ENCODE results near the gene MAPK10.
"Not testable (repeated sequence)": the region's sequence is repeated elsewhere in the genome, so short reads cannot be mapped to it uniquely, and the experiment has no call there.

Gene MAPK10

GRCh38 chr4:86100539-86101215 lies 259.2 kb downstream of the MAPK10 start:
- no peak for DNase-seq

GRCh38 chr4:86099348-86099747 lies 260.5 kb downstream of the MAPK10 start:
- DNase-seq: no peak

- no peak for DNase-seq
These were observed 261.2 kb downstream of the MAPK10 start for GRCh38 chr4:86098691-86099090.

GRCh38 chr4:86096373-86096772 lies 263.5 kb downstream of the MAPK10 start:
- DNase-seq: no peak

GRCh38 chr4:86092684-86093083 lies 267.2 kb downstream of the MAPK10 start:
- no peak for DNase-seq

- DNase-seq: no peak
These were observed 268.7 kb downstream of the MAPK10 start for GRCh38 chr4:86091201-86091600.

- no peak for DNase-seq
These were observed 270.0 kb downstream of the MAPK10 start for GRCh38 chr4:86089781-86090323.

- DNase-seq: no peak
These were observed 270.8 kb downstream of the MAPK10 start for GRCh38 chr4:86089053-86089452.

- not testable (repeated sequence) for DNase-seq
These were observed 284.1 kb downstream of the MAPK10 start for GRCh38 chr4:86075796-86076195.

GRCh38 chr4:86060341-86060740 lies 299.5 kb downstream of the MAPK10 start:
- no peak for DNase-seq

GRCh38 chr4:86058621-86059020 lies 301.2 kb downstream of the MAPK10 start:
- DNase-seq: no peak

- no peak for DNase-seq
These were observed 304.0 kb downstream of the MAPK10 start for GRCh38 chr4:86055898-86056297.

- no peak for DNase-seq
These were observed 305.4 kb downstream of the MAPK10 start for GRCh38 chr4:86054286-86055032.

GRCh38 chr4:86050496-86050895 lies 309.4 kb downstream of the MAPK10 start:
- DNase-seq: no peak

- DNase-seq: no peak
These were observed 311.4 kb downstream of the MAPK10 start for GRCh38 chr4:86048426-86048825.

GRCh38 chr4:86044593-86044985 lies 315.3 kb downstream of the MAPK10 start:
- no peak for DNase-seq

- no peak for DNase-seq
These were observed 315.9 kb downstream of the MAPK10 start for GRCh38 chr4:86043755-86044592.

- no peak for DNase-seq
These were observed 321.8 kb downstream of the MAPK10 start for GRCh38 chr4:86038037-86038436.

GRCh38 chr4:86036736-86037135 lies 323.1 kb downstream of the MAPK10 start:
- DNase-seq: no peak

GRCh38 chr4:86035688-86036087 lies 324.2 kb downstream of the MAPK10 start:
- DNase-seq: no peak

- DNase-seq: no peak
These were observed 325.2 kb downstream of the MAPK10 start for GRCh38 chr4:86034616-86035015.

- DNase-seq: no peak
These were observed 326.7 kb downstream of the MAPK10 start for GRCh38 chr4:86033171-86033570.

GRCh38 chr4:86032476-86033022 lies 327.3 kb downstream of the MAPK10 start:
- no peak for DNase-seq
